ENCODE results near the gene NECAP2.

- TF ChIP-seq CTCF (IDR thresholded peaks at IDR 0.05; ENCODE audit: insufficient read depth, low read length): no peak
- TF ChIP-seq POLR2AphosphoS5 (IDR thresholded peaks at IDR 0.05; ENCODE audit: low read depth): no peak
- no peak for TF ChIP-seq REST (IDR thresholded peaks at IDR 0.05; ENCODE audit: insufficient replicate concordance, low read depth)
- no peak for TF ChIP-seq GABPA (IDR thresholded peaks at IDR 0.05; ENCODE audit: low read depth)
- no peak for TF ChIP-seq SPI1 (IDR thresholded peaks at IDR 0.05; ENCODE audit: borderline replicate concordance, low read depth)
These were observed 33.8 kb downstream of the NECAP2 start for GRCh38 chr1:16474166-16474800.
